Spinal cord (tissue), 10 donors: ENCODE results near the gene CSGALNACT2. TPM values are rescaled to one million over a fixed set of nuclear protein-coding genes. Genes with fewer than 3 reads are reported as not detected.
"Not testable (repeated sequence)": the region's sequence is repeated elsewhere in the genome, so short reads cannot be mapped to it uniquely, and the experiment has no call there.

Source experiments
- DNase-seq, 6 donors: peaks; one replicate each; pipeline versions ENCODE4 v3.0.0 to v3.0.0-alpha.2; 2013 to 2015; ENCODE audit warnings: low spot score in 6 of 6, low read depth in 4 of 6
- H3K27ac ChIP-seq: one replicate; pipeline ENCODE4 v1.5.1; 2013; ENCODE audit warnings: low read depth, low read length, control low read depth
- H3K27me3 ChIP-seq: one replicate; pipeline ENCODE4 v1.6.1; 2013; ENCODE audit warnings: low read length; ENCODE audit not compliant: control insufficient read depth, insufficient read depth
- H3K36me3 ChIP-seq: one replicate; pipeline ENCODE4 v1.6.1; 2013; ENCODE audit warnings: low read length; ENCODE audit not compliant: control insufficient read depth, insufficient read depth
- H3K4me1 ChIP-seq: one replicate; pipeline ENCODE4 v1.6.1; 2013; ENCODE audit warnings: low read length; ENCODE audit not compliant: control insufficient read depth, insufficient read depth
- H3K4me3 ChIP-seq: one replicate; pipeline ENCODE4 v1.5.1; 2013; ENCODE audit warnings: low read depth, low read length, control low read depth
- H3K9me3 ChIP-seq: one replicate; pipeline ENCODE4 v1.6.1; 2013; ENCODE audit warnings: low read length; ENCODE audit not compliant: control insufficient read depth, insufficient read depth
- WGBS: methylation state at CpG from one replicate; pipeline ENCODE4 v1.1.5; 2013; ENCODE audit warnings: missing lambda C conversion rate; ENCODE audit not compliant: insufficient coverage; 5-methylcytosine and 5-hydroxymethylcytosine counted together
- polyA plus RNA-seq, 2 donors: library from polyadenylated mRNA; unstranded; fragments of 120-200 nt; gene quantifications; one replicate each; pipeline ENCODE4 v1.2.1, GENCODE V29; 2013; ENCODE audit not compliant: insufficient read length in 2 of 2
- total RNA-seq, 2 donors: library from RNA; depleted of rRNA in 1 of 2; stranded (reverse); fragments of 120-200 nt in 1 of 2; fragments of >200 nt in 1 of 2; gene quantifications; one replicate each; pipeline versions ENCODE4 v1.2.3 to v1.2.4, GENCODE V29; 2013 to 2014
- donor health status: healthy.

CSGALNACT2 gene
- total and polyA plus RNA-seq, 4 donors, result 14.6 to 28.8 (median 19.3) TPM

GRCh38 chr10:43136995-43137716, 1.1 kb upstream of the CSGALNACT2 start:
- peak overlapping the region; percentile 94 for H3K27ac ChIP-seq
- H3K27me3 ChIP-seq, result no peaks in the 10 kb centered on the region
- no peaks in the 10 kb centered on the region for H3K9me3 ChIP-seq
- no peaks in the 10 kb centered on the region for H3K36me3 ChIP-seq
- 12% methylated on average over 16 of the region's 27 CpGs for WGBS
- peak overlapping the region; percentile 64 for H3K4me3 ChIP-seq
- peaks cover 12% of the 10 kb centered on the region for H3K4me1 ChIP-seq
- DNase-seq, result peak in 2 of 6 donors; percentile 20 to 56

GRCh38 chr10:43137717-43138020, 576 bp upstream of the CSGALNACT2 start:
- peak overlapping the region; percentile 94 for H3K27ac ChIP-seq
- peak in 5 of 6 donors; percentile 40 to 95 (median 68) for DNase-seq
- no peaks in the 10 kb centered on the region for H3K36me3 ChIP-seq
- H3K4me3 ChIP-seq, result peak overlapping the region; percentile 64
- no peaks in the 10 kb centered on the region for H3K27me3 ChIP-seq
- WGBS, result 0% methylated on average over 30 of the region's 30 CpGs
- H3K9me3 ChIP-seq, result no peaks in the 10 kb centered on the region
- peaks cover 12% of the 10 kb centered on the region for H3K4me1 ChIP-seq

GRCh38 chr10:43138757-43139241, 554 bp downstream of the CSGALNACT2 start:
- Histone ChIP-seq H3K9me3 (no peaks in the 10 kb centered on the region), H3K4me3 (peak overlapping the region; percentile 64), H3K4me1 (peaks cover 12% of the 10 kb centered on the region), H3K27ac (peak overlapping the region; percentile 67), H3K27me3 (no peaks in the 10 kb centered on the region), H3K36me3 (no peaks in the 10 kb centered on the region)
- peak in 4 of 6 donors; percentile 20 to 76 (median 50) for DNase-seq
- 1% methylated on average over 15 of the region's 22 CpGs for WGBS

- Histone ChIP-seq H3K27me3 (no peaks in the 10 kb centered on the region), H3K4me1 (peaks cover 12% of the 10 kb centered on the region), H3K27ac (no peak overlapping the region), H3K4me3 (no peak overlapping the region), H3K9me3 (no peaks in the 10 kb centered on the region), H3K36me3 (no peaks in the 10 kb centered on the region)
- no peak for DNase-seq
- 100% methylated on average over 2 of the region's 5 CpGs for WGBS
These were observed 3.2 kb downstream of the CSGALNACT2 start for GRCh38 chr10:43141421-43141820.

- no peak for DNase-seq
- Histone ChIP-seq H3K4me1 (no peaks in the 10 kb centered on the region), H3K9me3 (peaks cover 3% of the 10 kb centered on the region), H3K36me3 (no peaks in the 10 kb centered on the region), H3K4me3 (no peak overlapping the region), H3K27me3 (no peaks in the 10 kb centered on the region), H3K27ac (no peak overlapping the region)
- WGBS, result 100% methylated on average over 3 of the region's 6 CpGs
These were observed 7.1 kb downstream of the CSGALNACT2 start for GRCh38 chr10:43145311-43145710.

- not testable (repeated sequence) for H3K36me3 ChIP-seq, H3K27ac ChIP-seq, H3K4me1 ChIP-seq, H3K4me3 ChIP-seq, DNase-seq, H3K9me3 ChIP-seq, H3K27me3 ChIP-seq
- WGBS, result 100% methylated on average over 1 of the region's 1 CpG
These were observed 7.7 kb downstream of the CSGALNACT2 start for GRCh38 chr10:43145936-43146335.

- no peaks in the 10 kb centered on the region for H3K27me3 ChIP-seq
- H3K4me1 ChIP-seq, result no peaks in the 10 kb centered on the region
- H3K36me3 ChIP-seq, result no peaks in the 10 kb centered on the region
- no peak for DNase-seq
- WGBS, result 75% methylated on average over 1 of the region's 2 CpGs
- H3K4me3 ChIP-seq, result no peak overlapping the region
- peaks cover 3% of the 10 kb centered on the region for H3K9me3 ChIP-seq
- no peak overlapping the region for H3K27ac ChIP-seq
These were observed 13.1 kb downstream of the CSGALNACT2 start for GRCh38 chr10:43151371-43151770.

GRCh38 chr10:43153901-43154300, 15.7 kb downstream of the CSGALNACT2 start:
- DNase-seq, result peak in 1 of 6 donors; percentile 58
- H3K27ac ChIP-seq, result no peak overlapping the region
- H3K36me3 ChIP-seq, result no peaks in the 10 kb centered on the region
- peaks cover under 1% of the 10 kb centered on the region for H3K9me3 ChIP-seq
- no peaks in the 10 kb centered on the region for H3K4me1 ChIP-seq
- no peak overlapping the region for H3K4me3 ChIP-seq
- no peaks in the 10 kb centered on the region for H3K27me3 ChIP-seq
- no CpG with 5 or more reads among the region's 2 CpGs for WGBS

GRCh38 chr10:43155221-43155620, 17.0 kb downstream of the CSGALNACT2 start:
- no peak for DNase-seq
- Histone ChIP-seq H3K9me3 (no peaks in the 10 kb centered on the region), H3K27me3 (no peaks in the 10 kb centered on the region), H3K36me3 (no peaks in the 10 kb centered on the region), H3K27ac (no peak overlapping the region), H3K4me1 (no peaks in the 10 kb centered on the region), H3K4me3 (no peak overlapping the region)
- WGBS, result no CpG with 5 or more reads among the region's 2 CpGs

GRCh38 chr10:43155741-43156140, 17.5 kb downstream of the CSGALNACT2 start:
- H3K27ac ChIP-seq, result no peak overlapping the region
- no peaks in the 10 kb centered on the region for H3K4me1 ChIP-seq
- no CpG with 5 or more reads among the region's 1 CpG for WGBS
- H3K4me3 ChIP-seq, result no peak overlapping the region
- DNase-seq, result no peak
- H3K27me3 ChIP-seq, result no peaks in the 10 kb centered on the region
- H3K9me3 ChIP-seq, result no peaks in the 10 kb centered on the region
- H3K36me3 ChIP-seq, result no peaks in the 10 kb centered on the region
